Activated CD4-positive, CD25-positive, alpha-beta regulatory T cell treated with anti-CD3 and anti-CD28 coated beads, Interleukin-2, amount 50 U/mL, for 24 hours (primary cell): ENCODE measurements around the gene CLCN2.

Source experiments
- ATAC-seq, 2 donors: fragments of 150-1000 bp; cut with Tn5 transposase; one replicate each; pipeline ENCODE4 v1.10.0; 2021; ENCODE audit warnings: mild to moderate bottlenecking in 1 of 2, moderate library complexity in 1 of 2

The CLCN2 gene

GRCh38 chr3:184380627-184381260, 19.3 kb upstream of the CLCN2 start:
- peak; percentile 18 to 30 for ATAC-seq

DNA sequence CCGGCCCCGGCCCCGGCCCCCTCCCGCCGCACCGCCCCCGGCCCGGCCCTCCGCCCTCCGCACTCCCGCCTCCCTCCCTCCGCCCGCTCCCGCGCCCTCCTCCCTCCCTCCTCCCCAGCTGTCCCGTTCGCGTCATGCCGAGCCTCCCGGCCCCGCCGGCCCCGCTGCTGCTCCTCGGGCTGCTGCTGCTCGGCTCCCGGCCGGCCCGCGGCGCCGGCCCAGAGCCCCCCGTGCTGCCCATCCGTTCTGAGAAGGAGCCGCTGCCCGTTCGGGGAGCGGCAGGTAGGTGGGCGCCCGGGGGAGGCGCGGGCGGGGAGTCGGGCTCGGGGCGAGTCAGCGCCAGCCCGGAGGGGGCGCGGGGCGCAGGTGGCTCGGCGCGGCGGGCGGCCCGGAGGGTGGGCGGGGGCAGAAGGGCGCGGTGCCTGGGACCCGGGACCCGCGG, 18.8 kb upstream of the CLCN2 start:
- ATAC-seq = peak; percentile 10 to 15

- ATAC-seq = no peak
These were observed 18.2 kb upstream of the CLCN2 start, which contains the start of gene CHRD for GRCh38 chr3:184379358-184380184. Gene CHRD (plus strand): TSS chr3:184380054. CDS start chr3:184380319, 265 bp downstream.

DNA sequence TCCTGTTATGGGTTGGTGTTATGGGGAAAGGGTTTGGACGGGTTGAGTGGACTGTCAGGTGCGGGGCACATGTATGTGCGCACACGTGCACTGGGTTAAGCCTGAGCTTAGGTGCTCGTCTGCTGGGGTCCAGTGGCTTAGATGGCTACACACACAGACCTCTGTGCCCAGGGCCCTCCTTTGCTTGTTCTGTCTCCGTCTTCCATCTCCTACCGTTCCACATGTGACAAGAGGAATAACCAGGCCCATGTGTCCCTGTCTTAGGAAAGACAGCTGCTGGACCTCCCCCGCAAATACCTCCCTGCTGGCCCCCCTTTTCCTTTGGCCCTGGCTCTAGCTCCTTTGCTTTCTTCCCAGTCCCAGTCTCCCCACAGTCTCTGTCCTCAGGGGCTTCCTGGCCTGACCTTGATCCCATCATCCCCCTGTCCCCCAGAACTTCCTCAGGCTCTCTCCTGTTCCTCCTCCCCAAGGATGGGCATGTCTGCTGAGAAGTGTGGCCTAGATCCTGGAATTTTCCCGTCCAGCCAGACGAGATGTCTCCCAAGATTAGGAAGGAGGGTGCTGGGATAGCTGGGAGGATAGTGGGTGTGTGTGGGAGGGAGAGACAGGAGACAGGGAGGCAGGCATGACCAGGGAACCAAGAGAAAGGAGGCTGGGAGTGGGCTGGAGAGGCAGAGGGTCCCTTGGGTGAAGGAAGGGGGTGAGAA, 17.4 kb upstream of the CLCN2 start:
- no peak for ATAC-seq

DNA sequence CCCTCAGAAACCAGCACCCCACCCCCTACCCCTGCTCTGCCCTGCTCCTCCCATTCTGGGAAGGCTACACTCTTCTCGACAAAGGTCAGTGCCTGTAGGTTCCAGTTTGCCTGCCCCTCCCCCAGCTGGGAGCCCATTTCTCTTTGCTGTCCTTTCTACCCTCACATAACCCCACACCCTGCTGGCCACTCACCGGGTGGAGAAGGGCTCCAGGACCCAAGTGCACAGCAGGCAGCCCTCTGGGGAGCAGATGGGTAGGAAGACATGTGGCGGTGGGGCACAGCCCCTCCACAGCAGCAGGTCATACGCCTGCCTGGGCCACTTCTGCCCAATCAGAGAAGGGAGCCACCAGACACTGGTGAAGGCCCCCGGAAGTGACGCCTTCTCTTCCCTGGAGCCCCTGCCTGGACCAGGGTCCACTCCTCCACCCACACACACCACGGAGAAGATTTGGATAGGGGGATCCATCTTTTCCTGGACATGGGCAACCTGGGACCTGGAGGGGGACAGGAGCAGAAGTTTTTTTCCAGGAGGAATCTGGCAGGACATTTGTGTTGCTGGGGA, 16.6 kb upstream of the CLCN2 start, which contains the start of gene THPO:
Gene THPO (minus strand): TSS at position 326 of the 564 bp plus-strand sequence. CDS start 1,948 bp downstream, outside the sequence.
- no peak for ATAC-seq

DNA sequence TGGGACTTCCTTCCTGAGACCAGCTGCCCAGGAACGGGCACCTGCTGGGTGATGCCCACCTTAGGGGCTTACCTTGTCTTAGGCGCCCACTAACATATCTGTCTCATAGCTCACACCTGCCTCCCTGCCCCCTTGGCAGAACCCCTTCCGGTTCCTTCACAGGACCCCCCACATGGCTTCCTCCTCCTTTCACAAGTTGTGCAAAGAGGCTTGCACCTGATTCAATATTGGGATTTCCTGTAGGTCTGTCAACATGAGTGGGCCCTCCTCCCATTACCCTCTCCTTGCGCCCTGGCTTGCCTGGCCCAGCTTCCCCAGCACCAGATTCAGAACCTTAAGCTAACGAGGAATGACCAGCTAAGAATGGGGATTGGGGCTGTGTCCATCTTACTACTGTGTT, 16.0 kb upstream of the CLCN2 start:
- no peak for ATAC-seq

GRCh38 chr3:184375747-184376461, 14.5 kb upstream of the CLCN2 start:
- no peak for ATAC-seq

- ATAC-seq = no peak
These were observed 12.0 kb upstream of the CLCN2 start for GRCh38 chr3:184373422-184373821.

DNA sequence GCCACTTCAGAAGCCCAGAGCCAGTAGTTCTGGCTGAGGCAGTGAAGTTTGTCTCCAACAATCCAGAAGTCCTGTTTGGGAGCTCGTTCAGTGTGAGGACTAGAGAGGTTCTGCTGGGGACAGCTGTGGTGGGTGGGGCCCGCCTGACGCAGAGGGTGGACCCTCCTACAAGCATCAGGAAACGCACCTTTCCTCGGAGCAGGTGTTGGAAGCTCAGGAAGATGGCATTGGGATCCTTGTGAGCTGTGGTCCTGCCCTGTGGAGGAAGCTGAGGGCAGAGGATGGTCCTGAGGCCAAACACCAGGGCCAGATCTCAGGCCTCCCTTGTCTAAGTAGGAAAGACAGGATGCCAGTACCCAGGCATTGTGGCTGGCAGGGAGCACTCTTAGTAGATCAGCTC, 11.5 kb upstream of the CLCN2 start:
- ATAC-seq = no peak

- ATAC-seq = no peak
These were observed 11.0 kb upstream of the CLCN2 start for GRCh38 chr3:184372296-184372821.

GRCh38 chr3:184371570-184372018, 10.2 kb upstream of the CLCN2 start:
- ATAC-seq = peak; percentile 89 to 92

GRCh38 chr3:184368586-184369183, 7.3 kb upstream of the CLCN2 start:
- no peak for ATAC-seq

DNA sequence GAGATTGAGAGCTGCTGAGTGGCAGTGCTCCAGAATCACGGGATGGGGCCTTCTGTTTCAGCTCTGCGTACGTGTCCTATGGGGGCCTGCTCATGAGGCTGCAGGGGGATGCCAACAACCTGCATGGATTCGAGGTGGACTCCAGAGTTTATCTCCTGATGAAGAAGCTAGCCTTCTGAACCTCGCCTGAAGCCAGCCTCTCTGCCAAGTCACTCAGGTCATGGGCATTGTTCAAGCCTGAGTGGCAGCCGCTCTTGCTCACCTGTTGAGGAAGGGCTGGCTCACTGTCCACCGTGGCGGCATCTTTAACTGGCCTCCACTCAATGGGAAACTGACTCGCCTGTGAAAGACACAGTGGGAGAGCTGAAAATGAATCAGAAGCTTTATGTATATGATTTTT, 6.7 kb upstream of the CLCN2 start:
- ATAC-seq = no peak

GRCh38 chr3:184366619-184367289, 5.3 kb upstream of the CLCN2 start:
- no peak for ATAC-seq

DNA sequence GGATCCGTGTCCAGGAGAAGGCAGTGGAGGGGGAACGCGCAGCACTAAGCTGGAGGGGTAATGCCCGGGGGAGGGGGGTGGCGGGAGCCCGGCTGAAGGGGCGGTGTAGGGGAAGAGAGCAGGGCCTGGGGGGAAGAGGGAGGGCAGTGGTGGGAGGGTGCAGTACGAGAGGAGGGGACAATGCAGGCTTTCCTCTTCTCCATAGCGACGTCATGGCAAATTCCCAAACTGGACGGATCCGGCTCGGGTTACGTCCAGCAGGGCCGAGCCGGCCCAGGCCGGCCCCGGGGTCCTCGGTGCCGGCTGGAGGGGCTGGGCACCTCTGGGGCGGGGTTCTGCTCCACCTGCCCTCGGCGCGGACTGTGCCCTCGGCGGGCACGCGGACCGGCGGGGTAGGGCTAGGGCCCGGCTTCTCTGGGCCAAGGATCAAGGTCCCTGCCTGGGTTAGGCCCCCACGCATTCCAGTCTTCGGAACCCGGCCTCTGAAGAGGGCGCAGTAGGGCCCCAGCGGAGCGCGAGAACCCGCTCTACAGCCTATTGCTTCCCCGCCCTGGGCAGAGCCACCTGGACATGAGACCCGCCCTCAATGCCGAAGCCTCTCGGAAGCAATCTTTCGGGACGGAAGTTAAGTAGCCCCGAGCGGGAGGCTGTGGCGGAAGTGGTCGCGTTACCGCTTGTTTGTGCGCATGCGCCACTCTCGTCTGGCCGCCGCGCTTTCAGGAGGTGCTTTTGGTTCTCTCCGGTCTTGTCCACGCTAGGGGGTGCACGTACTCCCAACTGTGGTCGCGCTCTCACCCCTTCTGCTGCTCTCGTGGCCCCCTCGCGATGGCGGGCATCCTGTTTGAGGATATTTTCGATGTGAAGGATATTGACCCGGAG, 1.5 kb upstream of the CLCN2 start:
- ATAC-seq = peak; percentile 87

DNA sequence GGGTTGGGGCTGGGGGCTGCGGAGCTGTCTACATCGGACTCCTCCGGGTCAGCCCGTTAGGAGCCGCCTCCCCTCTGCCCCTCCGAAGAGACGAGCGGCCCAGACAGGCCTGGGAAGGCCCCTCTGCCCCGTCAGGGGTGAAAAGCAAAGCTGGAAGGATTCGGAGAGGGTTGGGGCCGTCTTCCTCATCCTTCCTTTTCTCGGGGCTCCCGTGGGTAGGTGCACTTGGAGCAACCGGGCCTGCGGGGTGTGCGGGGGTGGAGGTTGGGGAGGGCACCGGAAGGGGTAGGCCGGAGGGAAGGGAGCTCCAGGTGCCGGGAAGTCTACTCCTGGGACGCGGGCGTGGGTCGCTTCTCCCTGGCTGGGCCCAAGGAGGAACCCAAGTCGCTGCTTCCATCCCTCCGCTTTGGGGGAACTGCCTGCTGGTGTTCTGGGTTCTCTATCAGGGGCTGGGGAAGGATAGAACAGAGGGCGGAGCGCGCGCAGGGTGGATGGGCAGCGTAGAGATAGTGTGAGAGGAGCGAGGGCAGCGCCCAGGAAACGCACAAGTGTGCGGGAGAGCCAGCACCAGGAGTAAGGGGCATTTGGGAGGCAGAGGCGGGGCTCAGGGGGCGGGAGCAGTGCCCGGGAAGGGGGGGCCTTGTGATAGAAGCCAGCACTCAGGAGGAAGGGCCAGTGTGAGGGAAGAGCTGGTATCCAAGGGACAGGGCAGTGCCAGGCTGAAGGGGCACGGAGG, 695 bp upstream of the CLCN2 start:
- peak; percentile 11 to 17 for ATAC-seq

DNA sequence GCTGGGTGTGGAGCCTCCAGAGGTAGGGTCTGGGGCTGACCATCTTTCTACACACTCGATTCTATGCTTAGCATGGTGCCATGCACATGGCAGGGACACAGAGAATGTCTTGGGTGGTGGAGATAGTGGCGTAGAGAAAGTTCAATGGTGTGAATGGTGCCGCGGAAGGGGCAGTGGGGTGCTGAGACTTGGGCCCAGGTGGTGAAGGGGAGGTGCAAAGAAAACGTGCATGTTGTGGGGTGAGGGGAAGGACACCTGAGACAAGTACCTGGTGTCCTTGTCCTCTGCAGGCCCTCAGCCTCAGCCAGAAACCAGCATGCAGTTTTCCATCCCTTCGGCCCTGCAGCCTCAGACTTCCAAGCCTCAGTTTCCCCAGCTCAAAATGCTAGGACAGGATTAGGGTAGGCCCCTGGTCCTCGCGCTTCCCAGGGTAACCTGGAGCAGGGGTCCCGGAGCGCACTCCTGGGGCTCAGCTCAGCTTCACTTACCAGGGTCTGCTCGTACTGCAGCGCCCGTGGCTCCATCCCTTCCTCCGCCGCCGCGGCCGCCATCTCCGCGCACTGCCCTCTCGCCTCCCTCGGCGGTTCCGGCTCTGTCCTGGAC, 375 bp downstream of the CLCN2 start:
- no peak for ATAC-seq

DNA sequence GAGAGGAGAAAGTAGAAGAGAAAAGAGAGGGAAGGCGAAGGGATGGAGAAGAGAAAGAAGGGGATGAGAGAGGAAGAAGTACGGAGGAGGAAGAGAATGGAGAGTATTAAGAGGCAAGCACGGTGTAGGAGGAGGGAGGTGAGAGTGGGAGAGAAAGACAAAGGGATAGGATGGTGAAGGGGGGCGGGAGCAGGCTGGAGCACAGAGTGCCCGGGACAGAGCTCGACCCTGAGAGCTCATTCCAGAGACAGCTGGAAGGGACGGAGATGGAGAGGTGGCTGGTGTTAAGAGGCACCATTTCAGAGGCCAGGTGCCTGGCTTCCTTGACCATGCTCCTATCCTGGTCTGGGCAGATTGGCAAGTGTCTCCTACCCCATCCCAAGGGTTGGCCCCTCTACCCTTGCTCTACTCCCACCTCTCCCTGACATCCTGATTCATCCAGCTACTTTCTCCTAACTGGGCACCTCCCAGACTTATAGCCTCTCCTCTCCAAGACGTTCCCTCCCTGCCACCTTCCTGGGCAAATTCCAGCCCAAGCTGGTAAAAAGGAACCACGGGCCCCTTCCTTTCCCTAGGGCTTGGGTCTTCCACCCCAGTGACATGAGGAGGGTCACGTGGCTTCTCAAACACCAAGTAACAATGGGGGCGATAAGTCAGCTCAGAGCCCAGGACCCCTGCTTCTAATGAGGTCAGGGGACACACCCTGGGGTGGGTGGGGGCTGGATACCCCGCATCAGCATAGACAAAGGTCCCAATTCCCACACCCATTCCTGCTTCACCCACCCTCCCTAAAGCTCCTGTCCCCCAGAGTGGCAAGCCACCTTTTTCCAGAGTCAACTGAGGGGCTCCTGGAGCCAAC, 1.1 kb downstream of the CLCN2 start:
- no peak for ATAC-seq
